GM19395 (cell line): Measurements from ENCODE around the gene CAPS.
"Not testable (repeated sequence)": the region's sequence is repeated elsewhere in the genome, so short reads cannot be mapped to it uniquely, and the experiment has no call there.

ENCODE experiments used
- ATAC-seq: cut with Tn5 transposase; IDR thresholded peaks from one replicate; pipeline ENCODE4 v1.9.1; 2021; ENCODE audit warnings: mild to moderate bottlenecking, moderate library complexity; ENCODE audit not compliant: unreplicated experiment

The CAPS gene

DNA sequence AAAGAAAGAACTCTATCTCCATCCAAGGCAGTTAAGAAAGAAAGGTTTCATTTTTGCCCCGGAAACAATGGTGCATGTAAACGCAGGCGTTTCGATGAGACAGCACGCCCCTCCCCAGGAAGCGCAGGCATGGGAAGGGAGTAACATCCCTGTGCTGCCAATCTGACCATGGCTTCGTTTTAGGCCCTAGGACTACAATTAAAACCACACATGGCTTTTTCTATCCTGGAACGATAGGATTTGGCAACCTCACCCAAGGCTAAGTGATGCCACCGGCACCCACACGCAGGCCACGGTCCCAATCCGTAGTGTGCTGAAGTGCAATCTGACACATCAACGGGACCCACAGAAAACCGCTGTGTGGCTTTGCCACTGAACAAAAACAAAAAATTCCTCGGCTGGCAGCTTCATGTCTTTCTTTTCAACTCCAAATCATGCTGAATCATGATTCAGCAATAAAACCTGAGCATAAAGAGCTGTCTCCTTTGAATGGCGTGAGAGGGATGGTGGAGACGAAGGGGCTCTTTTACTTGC is 39.7 kb downstream of the CAPS start:
- ATAC-seq, result no peak

GRCh38 chr19:5954293-5954692 is 40.2 kb downstream of the CAPS start:
- no peak for ATAC-seq

- no peak for ATAC-seq
Measured at GRCh38 chr19:5955636-5955935, 41.5 kb downstream of the CAPS start.

DNA sequence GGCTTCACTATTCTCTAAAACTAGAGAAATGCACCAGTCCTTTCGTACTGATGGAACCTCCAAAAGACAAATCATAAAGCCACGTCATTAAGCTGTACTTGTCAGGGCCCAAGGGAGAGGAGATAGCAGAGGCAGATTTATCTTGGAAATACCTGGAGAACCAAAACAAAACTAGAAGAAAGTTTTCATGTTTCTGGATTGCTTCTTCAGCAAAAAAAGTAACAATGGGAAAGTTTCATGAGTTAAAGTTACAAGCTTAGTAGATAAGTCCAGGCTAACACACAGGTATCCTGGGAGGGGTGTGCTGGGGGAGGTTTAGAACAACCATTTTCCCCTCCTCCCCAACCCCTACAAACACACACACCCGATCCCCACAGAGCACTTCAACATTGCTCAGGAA is 42.3 kb downstream of the CAPS start:
- no peak for ATAC-seq

GRCh38 chr19:5956728-5957127 is 42.7 kb downstream of the CAPS start:
- ATAC-seq, result no peak

GRCh38 chr19:5957170-5957569 is 43.1 kb downstream of the CAPS start:
- no peak for ATAC-seq

GRCh38 chr19:5958074-5958850 is 44.2 kb downstream of the CAPS start:
- ATAC-seq, result no peak

DNA sequence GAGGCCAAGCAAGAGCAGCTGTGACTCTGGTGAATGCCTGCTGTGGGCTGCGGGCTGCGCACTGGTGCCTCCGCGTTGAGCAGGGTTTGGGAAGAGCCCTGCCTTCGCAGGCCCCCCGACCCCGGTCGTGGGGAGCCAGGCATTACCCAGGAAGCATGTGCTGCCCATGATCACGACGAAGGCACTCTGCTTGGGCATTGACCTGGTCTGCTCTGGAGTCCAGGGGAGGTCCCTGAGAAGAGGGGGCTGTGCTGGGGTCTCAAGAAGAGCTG is 44.7 kb downstream of the CAPS start:
- ATAC-seq, result no peak

- no peak for ATAC-seq
Measured at GRCh38 chr19:5959260-5960004, 45.4 kb downstream of the CAPS start.

DNA sequence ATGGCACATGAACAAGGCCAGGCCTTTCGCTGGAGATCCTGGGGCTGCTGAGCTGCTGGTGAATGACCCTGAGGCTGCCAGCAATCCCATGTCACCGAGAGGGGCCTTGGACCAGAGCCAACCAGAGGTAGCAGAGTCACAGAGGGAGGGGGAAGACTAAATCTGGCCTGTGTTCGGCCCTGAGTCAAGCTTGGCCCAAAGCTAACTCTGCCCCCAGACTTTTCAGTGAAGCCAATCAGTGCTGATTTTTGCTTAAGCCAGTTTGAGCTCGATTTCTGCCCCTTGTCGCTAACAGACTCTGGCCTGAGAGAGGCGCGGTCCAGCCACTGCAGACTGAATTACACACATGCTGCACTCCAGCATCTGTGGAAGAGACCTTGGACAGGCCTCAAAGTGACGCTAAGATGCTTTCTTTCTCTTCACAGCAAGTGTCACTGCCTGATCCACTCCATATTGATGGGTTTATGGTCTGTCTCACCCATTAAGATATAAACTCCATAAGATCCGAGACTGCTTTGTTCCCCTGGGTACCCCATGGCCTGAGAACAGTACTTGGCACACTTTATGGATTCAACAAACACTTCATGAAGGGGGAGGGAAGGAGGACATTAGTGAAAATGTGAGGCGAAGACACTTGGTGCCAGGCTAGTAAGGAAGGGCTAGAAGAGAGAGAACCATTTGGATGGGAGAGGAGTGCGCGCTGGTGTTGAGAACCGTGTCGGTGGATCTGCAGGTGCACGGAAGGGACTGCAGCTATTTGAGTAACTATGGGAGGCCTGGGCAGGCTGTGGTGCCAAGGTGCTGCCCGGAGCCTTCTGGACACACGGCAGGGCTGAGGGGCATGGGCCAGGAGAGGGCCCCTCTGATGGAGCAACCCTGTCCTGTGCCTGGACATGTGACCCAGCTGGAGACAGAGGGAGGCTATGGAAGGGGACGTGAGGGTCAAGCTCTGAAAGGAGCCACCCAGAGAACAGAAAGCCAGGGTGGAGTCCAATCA is 46.2 kb downstream of the CAPS start:
- ATAC-seq, result no peak

- not testable (repeated sequence) for ATAC-seq
Measured at GRCh38 chr19:5961641-5961968, 47.6 kb downstream of the CAPS start.

DNA sequence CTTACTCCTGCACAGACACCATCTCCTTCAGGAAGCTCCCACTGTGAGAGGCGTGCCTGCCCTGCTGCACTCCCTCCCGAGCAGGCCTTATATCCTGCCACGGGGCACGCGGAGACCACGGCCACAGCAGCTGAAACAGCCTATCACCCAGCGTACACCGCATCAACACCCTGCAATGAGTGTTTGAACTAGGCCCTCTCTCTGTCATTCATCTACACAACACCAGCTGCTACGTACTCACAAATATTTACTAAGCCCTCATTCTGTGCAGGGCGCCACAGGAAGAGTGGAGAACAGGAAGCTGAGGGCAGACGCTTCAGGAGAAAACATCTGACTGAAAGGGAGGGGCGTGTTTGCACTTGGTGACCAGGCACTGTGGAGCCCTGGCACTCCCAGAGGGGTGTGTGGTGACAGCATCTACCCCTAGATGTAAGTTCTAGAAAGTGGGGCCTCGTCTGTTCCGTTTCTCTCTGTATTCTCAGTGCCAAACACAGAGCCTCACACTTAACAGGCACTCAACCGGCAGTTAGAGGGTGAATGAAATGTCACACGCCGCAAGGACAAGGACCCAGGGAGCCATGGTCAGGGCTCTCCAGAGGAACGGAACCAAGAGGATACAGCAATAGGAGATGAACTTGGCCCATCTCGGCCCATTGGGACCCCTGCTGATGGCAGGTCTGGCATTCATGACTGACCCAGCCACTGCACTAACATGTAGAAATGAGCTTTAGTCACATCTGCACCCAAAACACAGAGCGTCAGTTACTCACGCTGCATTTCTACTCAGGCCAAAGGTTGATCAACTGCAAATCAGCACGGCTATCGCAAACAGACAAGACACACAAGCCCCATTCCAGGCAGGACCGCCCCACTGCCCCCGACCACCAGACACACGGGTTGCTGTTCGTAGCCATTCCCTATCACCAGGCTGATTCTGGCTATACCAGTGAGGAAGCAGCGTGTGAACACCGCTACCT is 48.2 kb downstream of the CAPS start:
- no peak for ATAC-seq

DNA sequence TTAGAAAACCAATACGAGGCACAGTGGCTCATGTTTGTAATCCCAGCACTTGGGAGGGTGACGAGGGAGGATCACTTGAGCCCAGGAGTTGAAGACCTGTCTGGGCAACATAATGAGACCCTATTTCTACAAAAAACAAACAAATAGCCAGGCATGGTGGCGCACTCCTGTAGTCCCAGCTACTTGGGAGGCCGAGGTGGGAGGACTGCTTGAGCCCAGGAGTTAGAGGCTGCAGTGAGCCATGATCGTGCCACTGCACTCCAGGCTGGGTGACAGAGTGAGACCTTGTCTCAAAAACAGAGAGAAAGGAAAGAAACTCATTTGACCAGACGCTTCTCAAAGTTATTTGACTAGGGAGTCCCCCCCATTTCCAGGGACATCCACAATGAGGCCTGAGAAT is 49.2 kb downstream of the CAPS start:
- ATAC-seq, result not testable (repeated sequence)

- no peak for ATAC-seq
Measured at GRCh38 chr19:5963855-5964254, 49.8 kb downstream of the CAPS start.

DNA sequence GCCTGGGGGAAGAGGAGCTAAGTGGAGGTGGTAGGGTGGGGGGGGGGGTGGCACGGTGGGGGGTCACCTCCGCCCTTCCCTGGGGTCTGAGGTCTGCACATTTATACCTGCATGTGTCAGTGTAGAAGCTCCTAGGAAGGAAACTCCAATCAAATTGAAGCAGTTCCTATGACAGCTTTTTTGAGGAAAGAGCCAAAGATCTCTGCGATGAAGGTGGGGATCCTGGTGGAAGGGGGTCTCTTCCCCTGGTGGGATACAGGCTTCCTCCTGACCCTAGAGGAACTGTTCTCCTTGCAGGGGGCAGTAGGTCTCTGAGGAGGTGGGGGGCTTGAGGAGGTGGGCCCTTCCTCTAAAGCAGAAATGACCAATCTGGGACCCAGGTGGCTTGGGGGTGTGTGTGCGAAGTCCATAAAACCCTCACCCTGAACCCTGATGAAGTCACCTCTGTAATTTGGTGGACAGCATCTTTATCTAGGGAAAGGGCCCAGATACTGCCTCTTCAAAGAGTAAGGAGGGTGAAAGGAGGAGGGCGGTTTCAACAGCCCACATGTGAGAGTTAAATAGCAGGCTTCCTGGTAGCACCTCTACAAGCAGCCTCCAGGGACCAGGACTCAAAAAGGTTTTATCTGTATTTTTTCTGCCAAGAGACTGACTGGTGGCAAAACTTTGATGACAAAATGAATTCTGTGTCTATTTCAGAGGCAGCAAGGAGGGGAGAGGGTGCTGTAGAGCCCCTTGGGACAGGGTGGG is 50.9 kb downstream of the CAPS start:
- no peak for ATAC-seq
